Caki2 (cell line): ENCODE measurements around the gene INO80. TPM values are rescaled to one million over a fixed set of nuclear protein-coding genes. Genes with fewer than 3 reads are reported as not detected.

Experiments
- DNase-seq: peaks from one replicate; pipeline ENCODE4 v3.0.0-alpha.2; 2015; ENCODE audit warnings: low read depth
- in situ Hi-C: cut with HindIII; loops from 2 replicates; pipeline ENCODE4 v1.10.0; 2016; ENCODE audit warnings: low sequenced_read_pairs, low pct_unique_long_range_greater_than_20kb, mixed read lengths
- total RNA-seq: library from RNA; depleted of rRNA; stranded (reverse); fragments of >200 nt; shearing (Covaris generic); gene quantifications from 2 replicates; pipeline ENCODE4 v1.2.3, GENCODE V29; 2014; ENCODE audit warnings: low replicate concordance

INO80 gene
- total RNA-seq, 1 experiment from 2014 or later, result 41.1 TPM

DNA sequence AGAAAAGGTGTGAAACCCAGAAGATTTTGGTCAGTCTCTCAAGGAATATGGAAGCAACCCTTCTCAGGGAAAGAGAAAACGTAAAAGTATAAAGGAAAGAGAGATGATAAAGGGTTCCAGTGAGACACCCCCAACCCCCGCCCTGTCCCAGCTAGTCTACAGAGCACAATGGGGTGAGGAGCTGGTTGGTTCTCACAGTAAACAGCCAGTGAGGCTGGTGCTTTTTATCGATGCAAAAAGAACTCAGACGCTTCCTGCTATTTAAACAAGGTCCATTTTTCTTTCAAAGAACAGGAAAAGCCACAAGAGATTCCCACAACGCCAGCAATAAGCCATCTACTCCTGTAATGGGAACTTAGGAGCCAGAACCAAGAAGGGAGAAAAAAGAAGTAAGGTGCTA lies 96.9 kb downstream of the INO80 start:
- no peak for DNase-seq
- in situ Hi-C loops, result no loop called here

DNA sequence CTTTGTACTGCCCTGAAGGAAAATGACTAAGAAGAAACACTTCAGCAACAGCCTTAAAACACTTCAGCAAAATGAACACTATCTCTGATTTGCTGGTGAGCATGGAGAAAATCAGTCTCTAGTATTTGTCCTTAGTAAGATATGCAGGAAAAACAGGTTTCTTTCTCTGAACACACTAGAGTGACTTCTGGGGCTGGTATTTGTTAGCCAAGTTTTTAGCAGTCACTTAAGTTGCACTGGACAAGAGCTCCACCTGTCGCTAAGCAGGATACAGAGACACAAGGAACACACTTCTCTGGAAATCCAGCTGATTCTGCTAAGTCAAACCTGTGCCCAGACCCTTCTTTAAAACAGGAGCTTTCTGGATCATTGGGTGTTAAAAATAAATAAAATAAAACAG lies 97.5 kb downstream of the INO80 start:
- DNase-seq, result no peak
- in situ Hi-C loops, result no loop called here

DNA sequence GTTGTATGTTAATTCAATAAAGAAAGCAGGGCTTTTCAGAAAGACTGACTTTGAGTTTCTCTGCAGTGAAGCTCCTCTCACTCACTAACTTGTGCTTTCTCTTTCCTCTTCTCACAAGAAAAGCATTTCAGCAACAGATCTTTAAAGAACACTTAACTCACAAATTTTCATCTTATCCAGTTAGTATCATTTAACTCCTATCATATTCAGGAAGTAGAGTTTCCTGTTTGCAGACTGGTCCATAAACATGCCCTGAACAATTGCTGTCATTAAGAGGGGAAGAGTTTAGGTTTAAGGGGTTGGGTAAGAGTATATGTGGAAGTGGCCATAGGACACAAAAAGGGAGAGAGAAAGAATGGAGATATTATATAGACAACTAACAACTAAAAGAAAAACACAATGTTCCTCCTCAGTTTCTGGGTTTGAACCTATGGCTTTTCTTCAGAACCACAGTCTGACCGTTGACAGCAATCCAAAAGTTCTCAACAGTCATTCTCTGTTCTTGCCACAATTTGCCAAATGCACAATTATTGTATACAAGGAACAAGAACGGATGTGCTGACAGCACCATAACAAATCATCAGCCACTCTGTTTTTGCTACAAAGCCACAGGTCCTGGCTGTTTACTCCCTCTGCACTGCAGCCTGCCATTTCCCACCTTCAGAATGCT lies 98.9 kb downstream of the INO80 start:
- no peak for DNase-seq
- in situ Hi-C loops, result no loop called here

- DNase-seq, result no peak
- in situ Hi-C loops, result no loop called here
Measured at GRCh38 chr15:41013691-41014414, 102.2 kb downstream of the INO80 start.

GRCh38 chr15:41011055-41011815 lies 104.8 kb downstream of the INO80 start:
- DNase-seq, result no peak
- in situ Hi-C loops, result no loop called here

GRCh38 chr15:41010345-41010744 lies 105.7 kb downstream of the INO80 start:
- in situ Hi-C loops, result no loop called here
- no peak for DNase-seq

DNA sequence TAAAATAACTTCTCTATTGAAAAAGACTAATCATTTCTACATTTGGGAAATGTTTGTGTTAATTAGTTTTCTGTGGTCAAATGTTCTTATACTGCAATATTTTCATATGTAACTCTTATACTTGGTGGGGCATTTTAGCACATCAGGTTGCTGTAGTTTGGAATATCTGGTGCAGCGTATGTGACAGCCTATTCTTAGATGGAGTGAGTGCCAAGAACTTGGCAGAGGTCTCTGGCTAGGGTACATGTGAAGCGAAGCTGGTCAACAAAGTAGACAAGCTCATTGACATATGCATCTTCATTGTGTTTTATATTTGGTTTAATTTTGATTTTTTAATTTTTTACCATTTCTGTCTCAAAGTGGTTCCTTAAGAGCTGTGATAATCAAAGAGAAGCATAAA lies 109.6 kb downstream of the INO80 start:
- DNase-seq, result no peak
- in situ Hi-C loops, result no loop called here

DNA sequence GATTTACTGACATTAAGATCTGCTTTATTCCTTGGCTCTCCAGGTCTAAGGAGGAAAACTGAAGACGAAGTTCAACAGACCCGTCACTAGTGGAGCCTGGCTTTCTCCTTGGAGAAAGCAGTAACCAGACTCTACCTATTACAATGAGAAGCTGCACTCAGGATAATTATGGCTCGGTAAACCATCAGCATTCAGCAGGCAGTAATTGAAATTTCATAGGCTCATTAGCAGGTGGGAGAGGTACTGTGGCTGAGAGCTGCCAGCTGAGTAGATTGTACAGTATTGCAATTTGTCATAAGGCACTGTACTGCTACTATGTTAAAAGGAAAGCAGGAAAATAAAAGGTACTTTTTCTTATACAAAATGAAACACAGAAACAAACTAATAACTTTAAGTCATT lies 111.6 kb downstream of the INO80 start:
- no peak for DNase-seq
- in situ Hi-C loops, result no loop called here

GRCh38 chr15:41001524-41002214 lies 114.4 kb downstream of the INO80 start:
- DNase-seq, result no peak

GRCh38 chr15:40999190-40999589 lies 116.9 kb downstream of the INO80 start:
- DNase-seq, result no peak
- in situ Hi-C loops, result no loop called here

More at GRCh38 chr15:41001524-41002214, 114.4 kb downstream of the INO80 start:
- in situ Hi-C loops, result no loop called here

GRCh38 chr15:40995656-40996055 lies 120.4 kb downstream of the INO80 start:
- DNase-seq, result no peak
- in situ Hi-C loops, result no loop called here

GRCh38 chr15:40992825-40993224 lies 123.3 kb downstream of the INO80 start:
- DNase-seq, result no peak
- in situ Hi-C loops, result no loop called here

DNA sequence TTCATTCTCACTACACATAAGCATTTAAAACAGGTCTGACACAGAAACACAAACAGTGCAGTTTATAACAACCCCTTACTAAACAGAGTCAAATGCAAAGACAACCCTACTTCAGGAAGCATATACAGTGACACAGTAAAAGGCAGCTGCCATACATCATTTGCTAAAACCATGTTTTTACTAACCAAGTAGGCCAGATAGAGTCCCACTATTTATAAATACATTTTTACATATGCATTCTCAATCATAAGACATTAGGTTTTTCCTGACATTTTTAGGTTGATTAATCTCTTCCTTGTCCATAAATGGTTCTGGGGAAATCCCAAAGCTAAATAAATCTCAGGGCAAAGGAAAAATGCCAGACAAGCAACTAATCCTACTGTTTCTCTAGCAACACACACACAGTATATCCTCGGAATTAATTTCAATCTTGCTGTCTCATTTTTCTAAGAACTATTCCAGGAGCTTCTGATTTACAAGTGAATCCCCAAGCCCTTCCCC lies 123.8 kb downstream of the INO80 start:
- DNase-seq, result no peak

GRCh38 chr15:40991355-40991754 lies 124.7 kb downstream of the INO80 start:
- in situ Hi-C loops, result no loop called here

More for the DNA sequence above, 123.8 kb downstream of the INO80 start:
- in situ Hi-C loops, result no loop called here

DNA sequence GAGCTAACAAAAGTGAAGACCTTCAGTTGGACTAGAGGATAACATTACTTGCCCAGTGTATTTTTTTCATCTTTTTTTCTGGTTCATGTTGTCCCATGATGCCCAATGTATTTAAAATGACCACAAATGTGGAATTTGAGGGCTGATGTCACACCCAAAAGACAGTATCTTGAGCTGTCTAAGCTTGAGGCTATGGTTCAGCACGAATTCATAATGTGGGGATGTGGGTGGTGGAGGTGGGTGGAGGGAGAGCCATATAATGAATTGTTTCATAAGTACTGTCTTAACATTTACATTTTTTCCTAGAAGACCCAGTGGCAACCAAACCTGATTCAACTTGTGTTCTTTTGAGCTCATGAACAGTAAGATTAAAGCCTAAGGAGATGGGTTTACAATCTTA lies 125.3 kb downstream of the INO80 start:
- DNase-seq, result no peak
- in situ Hi-C loops, result no loop called here

More at GRCh38 chr15:40991355-40991754, 124.7 kb downstream of the INO80 start:
- DNase-seq, result no peak

DNA sequence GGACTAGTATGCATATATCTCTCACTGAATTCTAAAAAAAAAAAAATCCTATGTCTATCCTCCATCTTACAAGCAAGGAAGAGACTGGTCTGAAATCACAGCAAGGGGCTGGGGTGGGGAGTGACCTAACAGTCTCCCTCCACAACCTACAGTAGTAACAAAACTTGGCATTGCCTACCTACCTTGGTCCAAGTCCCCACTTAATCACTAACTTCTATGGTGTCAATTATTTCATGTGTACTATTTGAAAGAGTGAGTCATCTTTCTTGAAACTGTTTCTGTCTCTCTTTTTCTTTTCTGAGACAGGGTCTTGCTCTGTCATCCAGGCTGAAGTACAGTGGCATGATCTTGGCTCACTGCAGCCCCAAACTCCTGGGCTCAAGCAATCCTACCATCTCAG lies 126.0 kb downstream of the INO80 start:
- in situ Hi-C loops, result no loop called here
- DNase-seq, result no peak

- in situ Hi-C loops, result no loop called here
- no peak for DNase-seq
Measured at GRCh38 chr15:40988156-40988555, 127.9 kb downstream of the INO80 start.

DNA sequence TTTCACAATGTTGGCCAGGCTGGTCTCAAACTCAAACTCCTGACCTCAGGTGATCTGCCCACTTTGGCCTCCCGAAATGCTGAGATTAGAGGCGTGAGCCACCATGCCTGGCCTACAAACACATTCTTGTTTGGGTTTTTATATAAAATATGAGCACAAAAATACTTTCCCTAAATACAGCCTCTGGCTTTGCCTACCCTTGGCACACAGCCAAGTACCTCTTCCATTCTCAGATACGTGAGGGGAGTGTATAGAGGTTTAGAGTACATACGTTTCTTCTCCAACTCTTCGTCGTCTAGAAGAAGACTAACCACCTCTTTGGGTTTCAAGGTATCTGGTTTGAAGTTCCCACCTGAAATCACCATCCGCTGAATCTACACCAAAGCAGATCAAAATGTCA lies 129.3 kb downstream of the INO80 start:
- in situ Hi-C loops, result no loop called here
- DNase-seq, result no peak
